ENCODE measurements around the gene SATB2.

The SATB2 gene

GRCh38 chr2:199449455-199449854, 8.3 kb downstream of the SATB2 start:
- DNase-seq: no peak

GRCh38 chr2:199446996-199447576, 10.7 kb downstream of the SATB2 start:
- no peak for DNase-seq

- DNase-seq: no peak
These were observed 13.0 kb downstream of the SATB2 start for GRCh38 chr2:199444749-199445148.

GRCh38 chr2:199443589-199444130, 14.1 kb downstream of the SATB2 start:
- no peak for DNase-seq

GRCh38 chr2:199442173-199442572, 15.6 kb downstream of the SATB2 start:
- no peak for DNase-seq

GRCh38 chr2:199441759-199442158, 16.0 kb downstream of the SATB2 start:
- DNase-seq: no peak

GRCh38 chr2:199440118-199440517, 17.6 kb downstream of the SATB2 start:
- DNase-seq: no peak

- DNase-seq: no peak
These were observed 18.2 kb downstream of the SATB2 start for GRCh38 chr2:199439542-199439941.

GRCh38 chr2:199439066-199439465, 18.7 kb downstream of the SATB2 start:
- no peak for DNase-seq

- DNase-seq: no peak
These were observed 23.2 kb downstream of the SATB2 start for GRCh38 chr2:199434555-199434954.

GRCh38 chr2:199433204-199433832, 24.4 kb downstream of the SATB2 start:
- no peak for DNase-seq

- no peak for DNase-seq
These were observed 26.0 kb downstream of the SATB2 start for GRCh38 chr2:199431746-199432213.

- DNase-seq: no peak
These were observed 27.5 kb downstream of the SATB2 start for GRCh38 chr2:199430214-199430613.

GRCh38 chr2:199428291-199428690, 29.4 kb downstream of the SATB2 start:
- DNase-seq: no peak

GRCh38 chr2:199424160-199424559, 33.6 kb downstream of the SATB2 start:
- no peak for DNase-seq

- DNase-seq: no peak
These were observed 38.3 kb downstream of the SATB2 start for GRCh38 chr2:199419428-199419827.

GRCh38 chr2:199414465-199414864, 43.3 kb downstream of the SATB2 start:
- no peak for DNase-seq

GRCh38 chr2:199414001-199414400, 43.7 kb downstream of the SATB2 start:
- no peak for DNase-seq

GRCh38 chr2:199409759-199410529, 47.8 kb downstream of the SATB2 start:
- DNase-seq: no peak

- DNase-seq: no peak
These were observed 50.3 kb downstream of the SATB2 start for GRCh38 chr2:199407421-199407820.

- no peak for DNase-seq
These were observed 52.5 kb downstream of the SATB2 start for GRCh38 chr2:199405241-199405640.

- DNase-seq: no peak
These were observed 52.9 kb downstream of the SATB2 start for GRCh38 chr2:199404841-199405240.

- DNase-seq: no peak
These were observed 62.4 kb downstream of the SATB2 start for GRCh38 chr2:199395311-199395710.

- DNase-seq: no peak
These were observed 65.4 kb downstream of the SATB2 start for GRCh38 chr2:199392363-199392762.
